GM12875 (cell line): Measurements from ENCODE around the gene WDR35.
"Not testable (repeated sequence)": the region's sequence is repeated elsewhere in the genome, so short reads cannot be mapped to it uniquely, and the experiment has no call there.

Source experiments
- H3K4me3 ChIP-seq: one replicate; pipeline ENCODE4 v1.5.1; 2011; ENCODE audit warnings: low read depth, low read length, control low read depth
- TF ChIP-seq, protein P1 (sequence below): IDR thresholded peaks from 2 replicates; pipeline ENCODE4 v1.5.1; 2011; ENCODE audit warnings: low read depth, mild to moderate bottlenecking, control low read depth, inconsistent platforms, low read length, moderate library complexity, borderline replicate concordance; ENCODE audit not compliant: insufficient read depth

WDR35 gene

DNA sequence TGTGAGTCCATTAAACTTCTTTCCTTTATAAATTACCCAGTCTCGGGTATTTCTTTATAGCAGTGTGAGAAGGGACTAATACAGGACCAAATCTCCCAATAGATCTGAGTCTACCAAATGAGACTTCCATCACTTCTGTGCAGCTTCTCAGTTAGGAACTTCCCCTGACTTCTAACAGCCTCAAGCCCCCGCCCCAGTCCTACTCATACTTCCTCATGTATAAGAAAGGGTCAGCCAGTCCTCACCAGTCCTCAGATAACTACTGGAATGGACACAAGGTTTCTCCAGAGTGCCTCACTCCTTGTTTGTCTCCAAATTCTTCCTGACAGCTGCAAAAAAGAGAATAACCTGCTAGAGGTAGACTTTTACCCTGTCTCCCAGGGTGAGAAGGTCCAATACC, 107.6 kb downstream of the WDR35 start:
- H3K4me3 ChIP-seq, result no peak overlapping the region
- TF ChIP-seq, protein P1, sequence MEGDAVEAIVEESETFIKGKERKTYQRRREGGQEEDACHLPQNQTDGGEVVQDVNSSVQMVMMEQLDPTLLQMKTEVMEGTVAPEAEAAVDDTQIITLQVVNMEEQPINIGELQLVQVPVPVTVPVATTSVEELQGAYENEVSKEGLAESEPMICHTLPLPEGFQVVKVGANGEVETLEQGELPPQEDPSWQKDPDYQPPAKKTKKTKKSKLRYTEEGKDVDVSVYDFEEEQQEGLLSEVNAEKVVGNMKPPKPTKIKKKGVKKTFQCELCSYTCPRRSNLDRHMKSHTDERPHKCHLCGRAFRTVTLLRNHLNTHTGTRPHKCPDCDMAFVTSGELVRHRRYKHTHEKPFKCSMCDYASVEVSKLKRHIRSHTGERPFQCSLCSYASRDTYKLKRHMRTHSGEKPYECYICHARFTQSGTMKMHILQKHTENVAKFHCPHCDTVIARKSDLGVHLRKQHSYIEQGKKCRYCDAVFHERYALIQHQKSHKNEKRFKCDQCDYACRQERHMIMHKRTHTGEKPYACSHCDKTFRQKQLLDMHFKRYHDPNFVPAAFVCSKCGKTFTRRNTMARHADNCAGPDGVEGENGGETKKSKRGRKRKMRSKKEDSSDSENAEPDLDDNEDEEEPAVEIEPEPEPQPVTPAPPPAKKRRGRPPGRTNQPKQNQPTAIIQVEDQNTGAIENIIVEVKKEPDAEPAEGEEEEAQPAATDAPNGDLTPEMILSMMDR, result no peak

DNA sequence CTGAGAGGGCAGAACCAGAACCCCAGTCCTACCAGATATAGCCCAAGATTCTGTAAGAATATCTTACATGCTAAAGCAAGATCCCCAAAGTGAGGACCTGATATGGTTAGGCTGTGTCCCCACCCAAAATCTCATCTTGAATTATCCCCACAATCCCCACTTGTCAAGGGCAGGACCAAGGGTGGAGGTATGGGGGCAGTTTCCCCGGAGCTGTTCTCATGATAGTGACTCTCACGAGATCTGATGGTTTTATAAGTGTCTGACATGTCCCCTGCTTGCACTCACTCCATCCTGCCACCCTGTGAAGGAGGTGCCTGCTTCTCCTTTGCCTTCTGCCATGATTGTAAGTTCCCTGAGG, 108.0 kb downstream of the WDR35 start:
- TF ChIP-seq, protein P1, result no peak
- no peak overlapping the region for H3K4me3 ChIP-seq

GRCh38 chr2:19881221-19881907, 108.5 kb downstream of the WDR35 start:
- TF ChIP-seq, protein P1, result no peak
- no peak overlapping the region for H3K4me3 ChIP-seq

- not testable (repeated sequence) for H3K4me3 ChIP-seq
Observed at GRCh38 chr2:19880191-19880590, 109.7 kb downstream of the WDR35 start.

DNA sequence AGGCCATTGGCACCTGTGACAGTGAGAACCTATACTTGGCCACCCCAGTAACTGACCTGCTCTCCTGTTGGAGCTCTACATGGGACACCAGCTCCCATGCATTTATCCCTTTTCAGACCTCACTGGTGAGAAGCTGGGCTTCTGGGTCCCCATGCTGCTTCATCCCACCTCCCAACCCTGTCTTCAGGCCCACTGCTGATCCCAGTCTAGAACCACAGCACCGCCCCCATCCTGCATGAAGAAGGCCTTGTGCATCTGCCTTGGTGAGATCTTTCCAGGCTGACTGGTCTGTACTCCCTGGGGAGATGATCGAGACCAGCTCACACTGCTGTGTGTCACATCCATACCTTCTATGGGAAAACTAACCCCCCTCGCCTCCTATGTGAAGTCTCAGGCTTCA, 110.8 kb downstream of the WDR35 start:
- TF ChIP-seq, protein P1, result no peak
- H3K4me3 ChIP-seq, result no peak overlapping the region

DNA sequence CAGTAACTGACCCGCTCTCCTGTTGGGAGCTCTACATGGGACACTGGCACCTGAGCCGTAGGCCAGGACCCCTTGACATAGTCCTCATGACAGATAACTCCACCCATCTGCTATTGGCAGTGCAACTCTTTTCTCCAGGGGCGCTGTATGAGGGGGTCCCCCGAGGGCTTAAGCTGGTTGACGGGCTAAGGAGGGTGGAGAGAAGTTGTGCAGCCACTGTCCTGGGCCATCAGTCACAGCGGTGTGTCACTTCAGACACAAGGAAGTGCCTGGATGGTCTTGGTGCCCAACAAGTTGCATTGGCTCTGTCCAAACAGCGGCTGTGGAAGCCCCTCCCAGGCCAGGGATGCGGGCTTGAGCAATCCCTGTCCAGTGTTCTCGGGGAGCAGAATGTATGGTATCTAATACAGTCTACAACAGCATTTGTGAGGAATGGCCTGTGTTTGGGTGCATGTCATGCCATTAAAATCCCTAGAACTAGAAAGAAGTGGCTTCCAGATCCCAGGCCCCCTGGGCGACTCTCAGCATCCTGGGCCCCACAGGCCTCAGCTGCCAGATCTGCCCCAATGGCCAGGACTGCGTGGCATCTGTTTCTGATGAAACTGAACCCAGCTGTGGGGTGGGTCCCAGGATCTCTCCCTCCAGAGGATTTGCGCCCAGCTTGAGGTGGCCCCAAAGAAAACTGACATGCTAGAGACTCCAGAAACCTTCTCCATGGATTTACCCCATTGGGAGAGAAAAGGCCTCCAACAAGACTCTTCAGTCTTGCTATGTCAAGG, 111.4 kb downstream of the WDR35 start:
- no peak overlapping the region for H3K4me3 ChIP-seq
- TF ChIP-seq, protein P1, result no peak

GRCh38 chr2:19876751-19877150, 113.2 kb downstream of the WDR35 start:
- TF ChIP-seq, protein P1, result no peak

More at GRCh38 chr2:19876751-19877150, 113.2 kb downstream of the WDR35 start:
- H3K4me3 ChIP-seq, result no peak overlapping the region
